AG04450 (cell line): Measurements from ENCODE around the gene SFXN5. TPM values are rescaled to one million over a fixed set of nuclear protein-coding genes. Genes with fewer than 3 reads are reported as not detected.

Experiments
- CTCF ChIA-PET: fragments of 300-600, 350-600 bp; formaldehyde crosslinking; extraction: SDS; loops from one replicate; lab custom pipeline; 2022; ENCODE audit warnings: antibody characterized with exemption, inconsistent platforms; lab: Charles Lee
- POLR2A ChIA-PET: fragments of 350-600 bp; formaldehyde crosslinking; extraction: SDS; loops from one replicate; lab custom pipeline; 2021; ENCODE audit warnings: antibody characterized with exemption, inconsistent platforms; lab: Yijun Ruan, JAX
- DNase-seq: peaks from one replicate; pipeline ENCODE4 v3.0.0-alpha.2; 2011; ENCODE audit warnings: low read depth, low spot score
- H3K27ac ChIP-seq: one replicate; pipeline ENCODE4 v1.5.1; 2012; ENCODE audit warnings: low read depth, low read length, control low read depth
- H3K27me3 ChIP-seq: one replicate; pipeline ENCODE4 v1.6.0; 2012; ENCODE audit warnings: low read length; ENCODE audit not compliant: control insufficient read depth, insufficient read depth
- H3K4me3 ChIP-seq: 2 replicates; pipeline ENCODE4 v1.5.1; 2011; ENCODE audit warnings: mild to moderate bottlenecking, low read depth, low read length, control low read depth
- H3K9me3 ChIP-seq: 2 replicates; pipeline ENCODE4 v1.5.1; 2012; ENCODE audit warnings: low read length; ENCODE audit not compliant: control insufficient read depth, insufficient read depth
- polyA plus RNA-seq: library from polyadenylated mRNA; depleted of rRNA; stranded (reverse); fragments of >200 nt; gene quantifications from 2 replicates; pipeline ENCODE4 v1.2.3, GENCODE V29; 2011
- TF ChIP-seq, protein P1 (sequence below): IDR thresholded peaks from 2 replicates; pipeline ENCODE4 v1.5.1; 2011; ENCODE audit warnings: low read depth, low read length, control low read depth, inconsistent platforms

The SFXN5 gene
- polyA plus RNA-seq, 1 experiment = 11.8 TPM

- ChIA-PET CTCF (interaction anchor here (1.6 kb wide), 1 partner anchor 24 kb away, joined by 6 read pairs; no protein-coding TSS in a partner anchor), POLR2A (no interaction called here)
- TF ChIP-seq, protein P1, sequence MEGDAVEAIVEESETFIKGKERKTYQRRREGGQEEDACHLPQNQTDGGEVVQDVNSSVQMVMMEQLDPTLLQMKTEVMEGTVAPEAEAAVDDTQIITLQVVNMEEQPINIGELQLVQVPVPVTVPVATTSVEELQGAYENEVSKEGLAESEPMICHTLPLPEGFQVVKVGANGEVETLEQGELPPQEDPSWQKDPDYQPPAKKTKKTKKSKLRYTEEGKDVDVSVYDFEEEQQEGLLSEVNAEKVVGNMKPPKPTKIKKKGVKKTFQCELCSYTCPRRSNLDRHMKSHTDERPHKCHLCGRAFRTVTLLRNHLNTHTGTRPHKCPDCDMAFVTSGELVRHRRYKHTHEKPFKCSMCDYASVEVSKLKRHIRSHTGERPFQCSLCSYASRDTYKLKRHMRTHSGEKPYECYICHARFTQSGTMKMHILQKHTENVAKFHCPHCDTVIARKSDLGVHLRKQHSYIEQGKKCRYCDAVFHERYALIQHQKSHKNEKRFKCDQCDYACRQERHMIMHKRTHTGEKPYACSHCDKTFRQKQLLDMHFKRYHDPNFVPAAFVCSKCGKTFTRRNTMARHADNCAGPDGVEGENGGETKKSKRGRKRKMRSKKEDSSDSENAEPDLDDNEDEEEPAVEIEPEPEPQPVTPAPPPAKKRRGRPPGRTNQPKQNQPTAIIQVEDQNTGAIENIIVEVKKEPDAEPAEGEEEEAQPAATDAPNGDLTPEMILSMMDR = no peak
- Histone ChIP-seq H3K27me3 (peaks cover 90% of the 10 kb centered on the region), H3K27ac (no peak overlapping the region), H3K9me3 (peaks cover 9% of the 10 kb centered on the region; the same call in 1 of the 2 replicates), H3K4me3 (no peak overlapping the region)
- no peak for DNase-seq
Measured at GRCh38 chr2:72916743-72917137, 154.8 kb downstream of the SFXN5 start.

GRCh38 chr2:72915907-72916742 lies 155.4 kb downstream of the SFXN5 start:
- CTCF ChIA-PET = interaction anchor here (1.6 to 2.7 kb wide), 2 partner anchors 23 kb away, joined by 6 to 9 read pairs; no protein-coding TSS in a partner anchor
- no peak overlapping the region for H3K4me3 ChIP-seq
- POLR2A ChIA-PET = no interaction called here
- no peak for DNase-seq
- TF ChIP-seq, protein P1 = no peak
- peaks cover 9% of the 10 kb centered on the region; the same call in 1 of the 2 replicates for H3K9me3 ChIP-seq
- H3K27me3 ChIP-seq = peaks cover 90% of the 10 kb centered on the region
- no peak overlapping the region for H3K27ac ChIP-seq

GRCh38 chr2:72915320-72915906 lies 156.1 kb downstream of the SFXN5 start:
- peaks cover 89% of the 10 kb centered on the region for H3K27me3 ChIP-seq
- no peak overlapping the region for H3K4me3 ChIP-seq
- peaks cover 9% of the 10 kb centered on the region; the same call in 1 of the 2 replicates for H3K9me3 ChIP-seq
- ChIA-PET POLR2A (interaction anchor here (0.9 kb wide), 1 partner anchor 58 kb away, joined by 3 read pairs; no protein-coding TSS in a partner anchor), CTCF (interaction anchor here (2.7 kb wide), 1 partner anchor 22 kb away, joined by 9 read pairs; no protein-coding TSS in a partner anchor)
- no peak for DNase-seq
- no peak overlapping the region for H3K27ac ChIP-seq
- TF ChIP-seq, protein P1 = no peak

DNA sequence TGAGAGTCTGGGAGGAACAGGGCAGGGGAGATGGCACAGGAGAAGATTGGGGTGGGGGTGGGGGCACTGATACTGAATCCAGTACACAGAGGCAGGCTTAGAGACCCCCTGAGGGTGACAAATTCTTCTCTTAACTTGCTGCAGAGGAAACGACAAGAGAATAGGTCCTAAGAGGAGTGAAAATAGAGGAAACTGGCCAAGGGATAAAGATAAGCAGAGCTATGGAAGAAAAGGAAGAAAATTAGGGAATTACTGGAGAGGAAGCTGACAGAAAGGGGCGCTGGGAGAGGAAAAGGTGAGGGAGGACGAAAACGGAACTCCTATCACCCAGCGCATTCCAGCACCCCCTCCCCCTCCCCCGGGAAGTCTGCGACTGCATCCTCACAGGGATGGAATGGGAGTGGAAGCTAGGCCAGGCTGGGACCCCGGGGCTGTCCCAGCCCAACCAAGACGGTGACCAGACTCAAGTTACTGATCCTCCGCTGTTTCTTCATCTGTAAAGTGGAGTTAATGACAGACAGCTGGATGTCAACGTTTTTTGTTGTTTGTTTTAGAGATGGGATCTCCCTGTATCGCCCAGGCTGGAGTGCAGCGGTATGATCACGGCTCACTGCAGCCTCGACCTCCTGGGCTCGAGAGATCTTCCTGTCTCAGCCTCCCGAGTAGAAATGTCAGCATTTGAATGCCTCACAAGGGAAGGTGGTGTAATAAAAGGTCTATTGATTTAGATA lies 156.8 kb downstream of the SFXN5 start:
- POLR2A ChIA-PET = interaction anchor here (0.9 kb wide), 1 partner anchor 59 kb away, joined by 3 read pairs; no protein-coding TSS in a partner anchor
- Histone ChIP-seq H3K9me3 (peaks cover 7% of the 10 kb centered on the region; the same call in 1 of the 2 replicates), H3K27ac (no peak overlapping the region), H3K4me3 (no peak overlapping the region), H3K27me3 (peaks cover 84% of the 10 kb centered on the region)
- TF ChIP-seq, protein P1 = no peak
- no peak for DNase-seq
- CTCF ChIA-PET = interaction anchor here (1.4 to 2.7 kb wide), 2 partner anchors 21 to 59 kb away, joined by 3 to 9 read pairs; no protein-coding TSS in a partner anchor
